Measurements from ENCODE around the gene FOXE3. TPM values are rescaled to one million over a fixed set of nuclear protein-coding genes. Genes with fewer than 3 reads are reported as not detected.

Gene FOXE3
- total RNA-seq, 1 experiment from 2014 or later: not detected

DNA sequence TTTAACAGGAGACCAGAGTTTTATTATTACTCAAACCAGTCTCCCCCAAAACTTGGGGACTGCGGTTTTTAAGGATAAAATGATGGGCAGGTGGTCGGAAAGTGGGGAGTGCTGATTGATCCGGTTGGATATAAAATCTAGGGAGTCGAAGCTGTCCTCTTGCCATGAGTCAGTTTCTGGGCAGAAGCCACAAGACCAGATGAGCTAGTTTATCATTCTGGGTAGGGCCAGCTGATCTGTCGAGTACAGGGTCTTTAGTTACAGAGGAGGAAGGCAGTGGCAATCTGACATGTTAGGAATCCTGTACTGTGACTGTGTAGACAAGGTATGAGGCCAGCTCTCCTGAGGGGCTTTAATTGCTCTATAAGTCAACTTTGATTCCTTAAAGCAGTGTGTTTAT lies 22.9 kb upstream of the FOXE3 start:
- no peaks in the 10 kb centered on the region for H3K9me3 ChIP-seq (replicated peaks)
- DNase-seq (ENCODE audit: low read depth in 1 of 2, low spot score in 2 of 2): peak in 1 of 2 experiments; percentile 8
- peaks cover 5% of the 10 kb centered on the region for H3K4me1 ChIP-seq (replicated peaks)
- H3K4me3 ChIP-seq: no peak overlapping the region
- H3K27me3 ChIP-seq (replicated peaks): no peaks in the 10 kb centered on the region
- H3K27ac ChIP-seq: no peak overlapping the region
- H3K36me3 ChIP-seq: peaks cover 3% of the 10 kb centered on the region; the same call in 1 of the 2 replicates

DNA sequence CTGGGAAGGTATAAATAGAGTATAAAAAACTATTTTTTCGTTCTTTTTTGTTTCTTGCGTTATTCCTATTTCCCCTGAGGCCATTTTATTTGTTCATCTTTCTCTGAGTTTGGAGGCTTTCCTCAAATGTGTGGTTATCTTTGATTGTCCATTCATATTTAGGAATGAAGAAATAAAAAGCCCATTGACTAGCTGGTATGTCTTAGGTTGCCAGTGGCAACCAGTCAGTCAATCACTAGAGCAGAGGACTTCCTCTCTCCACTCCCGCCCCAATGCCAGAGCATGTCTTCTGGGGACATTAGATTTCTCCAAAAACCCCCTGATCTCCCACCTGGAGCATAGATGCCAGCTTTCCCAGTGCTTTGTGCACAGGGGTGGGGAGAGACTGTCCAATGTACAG lies 20.7 kb upstream of the FOXE3 start:
- Histone ChIP-seq H3K27ac (no peak overlapping the region), H3K4me1 (replicated peaks) (no peaks in the 10 kb centered on the region), H3K9me3 (replicated peaks) (no peaks in the 10 kb centered on the region), H3K4me3 (no peak overlapping the region), H3K36me3 (peaks cover 15% of the 10 kb centered on the region), H3K27me3 (replicated peaks) (no peaks in the 10 kb centered on the region)
- DNase-seq (ENCODE audit: low read depth in 1 of 2, low spot score in 2 of 2): peak in 1 of 2 experiments; percentile 31

DNA sequence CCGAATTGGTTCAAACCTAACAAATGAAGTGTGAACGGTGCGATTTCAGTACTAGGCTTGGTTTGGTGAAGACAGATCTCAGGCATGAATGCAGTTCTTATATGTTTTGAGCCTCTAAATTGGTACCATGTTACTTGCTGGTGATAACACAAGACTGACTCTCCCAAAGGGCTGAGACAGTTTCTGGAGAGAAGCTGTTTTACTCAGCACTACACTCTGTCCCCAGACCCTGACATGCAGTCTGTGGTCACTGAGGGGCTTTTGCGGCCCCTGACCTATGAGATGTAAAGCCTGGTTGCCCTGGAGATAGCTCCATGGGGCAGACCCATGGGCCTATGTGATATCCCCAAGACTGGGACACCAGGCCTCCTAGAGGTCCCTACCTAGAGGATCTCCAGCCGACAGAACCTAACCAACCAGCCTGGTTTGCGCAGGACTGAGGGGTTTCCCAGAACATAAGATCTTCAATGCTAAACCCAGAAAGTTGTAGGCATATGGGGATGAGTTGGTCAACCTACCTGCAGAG lies 19.4 kb upstream of the FOXE3 start:
- no peaks in the 10 kb centered on the region for H3K27me3 ChIP-seq (replicated peaks)
- peak in 1 of 2 experiments; percentile 28 for DNase-seq (ENCODE audit: low read depth in 1 of 2, low spot score in 2 of 2)
- H3K36me3 ChIP-seq: peaks cover 19% of the 10 kb centered on the region
- H3K9me3 ChIP-seq (replicated peaks): no peaks in the 10 kb centered on the region
- H3K27ac ChIP-seq: no peak overlapping the region
- no peaks in the 10 kb centered on the region for H3K4me1 ChIP-seq (replicated peaks)
- no peak overlapping the region for H3K4me3 ChIP-seq

DNA sequence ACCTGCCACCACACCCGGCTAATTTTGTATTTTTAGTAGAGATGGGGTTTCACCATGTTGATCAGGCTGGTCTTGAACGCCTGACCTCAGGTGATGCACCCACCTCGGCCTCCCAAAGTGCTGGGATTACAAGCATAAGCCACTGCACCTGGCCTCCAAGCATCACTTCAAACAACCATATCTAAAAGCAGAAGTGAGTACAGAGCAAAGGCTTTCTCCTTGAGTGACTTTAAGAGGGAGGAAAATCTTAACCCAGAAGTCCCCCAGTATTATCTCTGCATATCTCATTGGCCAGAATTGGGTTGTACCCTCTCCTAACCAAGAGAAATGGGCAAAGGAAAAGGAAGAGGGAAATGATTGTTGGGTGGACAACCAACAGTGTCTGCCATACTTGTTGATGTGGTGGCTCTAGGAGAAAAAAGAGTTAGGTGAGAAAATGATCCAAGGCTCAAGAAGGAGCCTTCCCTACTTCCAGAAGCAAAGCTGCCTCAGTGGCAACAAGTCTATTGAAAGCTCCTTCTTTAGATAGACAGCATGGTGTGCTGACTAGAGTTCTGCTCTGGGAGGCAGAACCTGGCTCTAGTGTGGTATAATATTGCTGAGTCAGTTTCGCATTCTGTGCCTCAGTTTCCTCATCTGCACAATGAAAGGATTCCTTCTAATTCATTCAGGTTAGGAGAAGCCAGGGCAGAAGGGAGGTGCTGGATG lies 16.8 kb upstream of the FOXE3 start:
- no peak for DNase-seq (ENCODE audit: low read depth in 1 of 2, low spot score in 2 of 2)
- Histone ChIP-seq H3K27ac (no peak overlapping the region), H3K27me3 (replicated peaks) (no peaks in the 10 kb centered on the region), H3K9me3 (replicated peaks) (no peaks in the 10 kb centered on the region), H3K36me3 (peaks cover 38% of the 10 kb centered on the region), H3K4me3 (no peak overlapping the region), H3K4me1 (replicated peaks) (no peaks in the 10 kb centered on the region)

DNA sequence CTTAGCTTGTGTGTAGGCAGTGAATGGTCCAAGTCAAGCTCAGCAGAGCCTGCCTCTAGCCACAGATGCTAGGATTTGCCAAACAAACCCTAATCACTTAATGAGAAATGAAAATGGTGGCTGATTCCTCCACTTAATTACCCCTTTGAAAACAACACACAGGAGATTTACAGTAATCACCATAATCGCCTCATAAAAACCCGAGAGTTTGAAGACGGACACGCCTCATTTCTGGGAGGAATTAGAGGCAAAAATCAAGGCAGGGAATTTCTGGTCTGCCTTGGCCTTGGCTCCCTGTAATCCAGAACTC lies 16.3 kb upstream of the FOXE3 start:
- Histone ChIP-seq H3K27ac (no peak overlapping the region), H3K9me3 (replicated peaks) (no peaks in the 10 kb centered on the region), H3K4me1 (replicated peaks) (no peaks in the 10 kb centered on the region), H3K36me3 (peaks cover 40% of the 10 kb centered on the region), H3K4me3 (no peak overlapping the region), H3K27me3 (replicated peaks) (no peaks in the 10 kb centered on the region)
- no peak for DNase-seq (ENCODE audit: low read depth in 1 of 2, low spot score in 2 of 2)

DNA sequence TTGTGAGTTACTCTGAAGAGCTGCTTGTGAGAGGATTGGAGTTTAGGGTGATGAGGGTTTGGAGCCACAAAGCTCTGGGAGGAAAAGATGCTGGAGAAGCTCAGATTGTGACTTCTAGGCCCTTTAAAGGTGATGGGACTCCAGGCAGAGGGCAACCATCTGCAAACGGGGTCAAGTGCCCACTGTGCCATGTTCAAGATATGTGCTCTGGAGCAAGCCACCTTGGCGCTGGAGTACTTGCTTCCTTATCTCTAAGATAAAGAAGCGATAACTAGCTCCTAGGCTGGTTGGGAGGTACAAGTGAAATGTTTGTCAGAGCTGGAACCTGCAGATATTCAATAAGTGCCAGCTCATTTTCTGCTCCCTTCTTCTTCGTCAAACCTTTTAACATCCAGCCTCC lies 14.3 kb upstream of the FOXE3 start:
- H3K4me3 ChIP-seq: no peak overlapping the region

DNA sequence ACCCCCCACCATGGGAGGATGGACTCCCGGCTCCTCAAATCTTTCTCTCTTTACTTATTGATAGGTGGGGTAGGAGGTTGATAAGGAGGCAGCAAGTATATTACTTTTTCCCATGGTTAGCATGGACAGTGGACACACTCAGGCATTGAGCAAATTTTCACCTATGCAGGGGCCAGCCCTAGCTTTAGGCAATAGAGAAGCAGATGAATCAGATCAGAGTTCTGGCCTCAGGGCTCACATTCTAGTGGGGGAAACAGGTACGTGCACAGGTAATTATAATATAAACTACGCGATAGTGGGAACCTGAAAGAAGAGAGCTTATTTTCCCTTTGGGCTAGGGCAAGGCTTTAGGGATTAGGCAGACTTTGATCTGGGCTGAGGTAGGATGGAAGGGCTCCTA lies 13.5 kb upstream of the FOXE3 start:
- Histone ChIP-seq H3K9me3 (replicated peaks) (no peaks in the 10 kb centered on the region), H3K27ac (no peak overlapping the region), H3K4me1 (replicated peaks) (peaks cover 12% of the 10 kb centered on the region), H3K27me3 (replicated peaks) (no peaks in the 10 kb centered on the region), H3K4me3 (no peak overlapping the region), H3K36me3 (peaks cover 52% of the 10 kb centered on the region)
- DNase-seq (ENCODE audit: low read depth in 1 of 2, low spot score in 2 of 2): no peak

More for the DNA sequence above, 14.3 kb upstream of the FOXE3 start:
- H3K4me1 ChIP-seq (replicated peaks): peaks cover 4% of the 10 kb centered on the region
- no peaks in the 10 kb centered on the region for H3K27me3 ChIP-seq (replicated peaks)
- no peak overlapping the region for H3K27ac ChIP-seq
- no peak for DNase-seq (ENCODE audit: low read depth in 1 of 2, low spot score in 2 of 2)
- no peaks in the 10 kb centered on the region for H3K9me3 ChIP-seq (replicated peaks)
- peaks cover 51% of the 10 kb centered on the region for H3K36me3 ChIP-seq

DNA sequence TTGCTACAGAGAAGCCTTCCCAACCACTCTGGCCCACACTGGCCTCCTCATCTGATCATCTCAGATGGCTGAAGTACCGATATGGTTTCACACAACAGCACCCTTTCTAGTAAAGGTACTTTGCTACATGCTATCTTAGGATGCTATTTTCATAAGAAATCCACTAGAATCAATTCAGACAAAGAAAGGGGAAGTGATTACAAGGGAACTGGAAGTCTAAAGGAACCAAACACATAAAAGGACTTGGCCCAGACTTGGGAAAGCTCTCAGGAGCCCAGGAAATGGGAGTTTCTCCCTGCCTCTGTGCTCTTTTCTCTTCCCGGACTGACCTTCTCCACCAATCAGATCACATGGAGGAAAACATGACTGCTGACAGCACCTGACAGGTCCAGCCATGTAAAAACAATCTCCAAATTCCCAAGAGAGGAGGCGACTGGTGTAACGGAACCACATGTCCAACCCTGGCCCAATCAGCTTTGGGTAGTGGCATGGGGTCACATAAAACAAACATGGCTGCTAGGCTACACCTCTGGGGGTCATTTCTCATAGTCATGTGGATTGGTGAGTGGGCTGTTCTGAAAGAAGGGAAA lies 12.7 kb upstream of the FOXE3 start:
- Histone ChIP-seq H3K4me3 (no peak overlapping the region), H3K4me1 (replicated peaks) (peaks cover 21% of the 10 kb centered on the region), H3K9me3 (replicated peaks) (no peaks in the 10 kb centered on the region), H3K27me3 (replicated peaks) (no peaks in the 10 kb centered on the region), H3K36me3 (peaks cover 56% of the 10 kb centered on the region), H3K27ac (no peak overlapping the region)
- DNase-seq (ENCODE audit: low read depth in 1 of 2, low spot score in 2 of 2): no peak

DNA sequence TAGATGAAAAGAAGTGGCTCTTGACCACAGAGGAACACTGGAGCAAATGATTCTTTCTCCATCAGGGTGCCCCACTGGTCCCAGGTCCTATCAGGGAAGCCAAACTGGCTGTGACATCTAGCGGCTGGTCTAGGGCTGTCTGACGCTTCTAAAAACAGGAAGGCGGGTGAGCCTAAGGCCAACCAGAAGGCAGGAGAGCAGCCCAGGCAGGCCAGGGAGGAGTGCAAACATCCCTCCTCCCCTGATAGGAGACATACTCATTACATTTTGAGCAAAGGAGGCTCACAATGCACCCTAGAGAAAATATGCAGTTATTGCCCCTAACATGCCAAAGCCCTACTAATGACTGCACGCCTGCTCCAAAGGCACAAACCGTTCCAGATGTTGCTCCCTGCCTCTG lies 10.4 kb upstream of the FOXE3 start:
- no peaks in the 10 kb centered on the region for H3K9me3 ChIP-seq (replicated peaks)
- no peak overlapping the region for H3K27ac ChIP-seq
- H3K27me3 ChIP-seq (replicated peaks): no peaks in the 10 kb centered on the region
- H3K4me3 ChIP-seq: no peak overlapping the region
- peaks cover 44% of the 10 kb centered on the region for H3K4me1 ChIP-seq (replicated peaks)
- DNase-seq (ENCODE audit: low read depth in 1 of 2, low spot score in 2 of 2): no peak
- peaks cover 56% of the 10 kb centered on the region for H3K36me3 ChIP-seq

DNA sequence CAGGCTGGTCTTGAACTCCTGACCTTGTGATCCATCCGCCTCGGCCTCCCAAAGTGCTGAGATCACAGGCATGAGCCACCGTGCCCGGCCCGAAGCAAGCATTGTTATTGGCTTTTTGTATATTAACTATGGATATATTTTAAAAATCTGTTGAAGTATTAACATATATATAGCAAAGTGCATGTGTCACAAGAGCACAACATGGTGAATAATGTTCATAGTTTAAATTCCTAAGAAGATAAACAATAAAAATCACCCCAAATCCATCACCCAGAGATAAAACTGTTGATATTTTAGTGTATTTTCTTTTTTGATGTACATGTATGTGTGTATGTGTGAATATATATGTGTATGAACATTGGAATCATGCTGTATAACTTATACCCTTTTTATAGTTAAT lies 9.1 kb upstream of the FOXE3 start:
- no peak for DNase-seq (ENCODE audit: low read depth in 1 of 2, low spot score in 2 of 2)
- peak overlapping the region; percentile 59; the same call in 1 of the 2 replicates for H3K27ac ChIP-seq
- H3K27me3 ChIP-seq (replicated peaks): no peaks in the 10 kb centered on the region
- peaks cover 56% of the 10 kb centered on the region for H3K4me1 ChIP-seq (replicated peaks)
- H3K36me3 ChIP-seq: peaks cover 55% of the 10 kb centered on the region
- H3K9me3 ChIP-seq (replicated peaks): no peaks in the 10 kb centered on the region
- H3K4me3 ChIP-seq: no peak overlapping the region

DNA sequence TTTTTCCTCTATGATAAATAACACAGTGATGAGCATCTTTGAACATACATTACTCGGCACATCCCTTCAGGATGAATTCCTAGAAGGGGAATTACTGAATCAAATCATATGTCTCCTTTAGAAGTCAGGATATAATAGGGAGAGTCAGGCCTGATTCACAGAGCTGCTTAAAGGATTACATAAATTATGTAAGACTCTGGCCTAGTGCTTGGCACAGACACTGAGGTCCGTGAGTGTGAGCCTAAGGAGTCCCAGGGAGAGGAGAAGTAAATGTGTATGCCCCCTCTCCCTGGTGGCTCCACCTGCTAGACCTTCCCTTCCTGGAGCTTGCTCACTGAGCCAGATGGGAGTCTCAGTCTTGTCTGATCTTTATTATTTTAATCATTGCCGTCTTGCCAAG lies 8.6 kb upstream of the FOXE3 start:
- H3K9me3 ChIP-seq (replicated peaks): no peaks in the 10 kb centered on the region
- H3K4me1 ChIP-seq (replicated peaks): peaks cover 61% of the 10 kb centered on the region
- peaks cover 54% of the 10 kb centered on the region for H3K36me3 ChIP-seq
- H3K27ac ChIP-seq: peak overlapping the region; percentile 59; the same call in 1 of the 2 replicates
- H3K4me3 ChIP-seq: no peak overlapping the region
- DNase-seq (ENCODE audit: low read depth in 1 of 2, low spot score in 2 of 2): no peak
- H3K27me3 ChIP-seq (replicated peaks): no peaks in the 10 kb centered on the region

DNA sequence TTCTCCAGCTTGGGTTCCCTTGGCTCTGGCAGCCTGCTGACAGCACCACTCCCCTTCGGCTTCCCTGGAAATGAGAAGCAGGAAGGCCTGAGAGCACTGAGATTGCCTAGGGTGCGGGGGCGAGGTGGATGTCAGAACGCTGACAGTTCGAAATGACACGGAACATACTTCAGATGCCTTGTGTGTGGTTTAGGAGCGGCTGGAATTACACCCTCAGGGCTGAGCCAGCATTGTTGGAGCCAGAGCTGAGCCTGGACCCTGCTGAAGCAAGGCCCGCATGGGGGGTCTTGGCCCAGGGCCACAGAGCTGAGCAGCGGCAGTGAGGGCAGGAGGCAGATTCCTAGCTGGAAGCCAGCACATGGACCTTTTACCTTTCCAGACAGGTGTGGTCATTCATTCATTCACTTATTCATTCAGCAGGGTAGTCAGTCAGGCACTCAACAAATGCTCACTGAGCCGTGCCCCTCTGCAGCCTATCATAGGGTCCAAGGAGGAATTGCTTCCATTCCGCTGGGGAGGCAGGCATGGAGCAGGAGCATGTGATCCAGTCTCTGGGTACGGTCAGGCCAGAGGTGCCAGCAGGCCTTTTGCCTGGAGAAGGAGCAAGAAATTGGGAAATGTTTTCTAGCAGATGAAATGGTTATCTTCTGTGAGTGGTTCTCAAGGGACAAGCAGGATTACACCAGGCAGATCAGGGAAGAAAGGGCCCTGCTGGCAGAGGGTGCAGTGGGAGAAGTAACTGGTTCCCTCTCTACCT lies 6.6 kb upstream of the FOXE3 start:
- H3K36me3 ChIP-seq: peaks cover 51% of the 10 kb centered on the region
- H3K4me3 ChIP-seq: no peak overlapping the region
- peak; percentile 93 to 98 for DNase-seq (ENCODE audit: low read depth in 1 of 2, low spot score in 2 of 2)
- H3K9me3 ChIP-seq (replicated peaks): no peaks in the 10 kb centered on the region
- peak overlapping the region; percentile 59 for H3K27ac ChIP-seq
- no peaks in the 10 kb centered on the region for H3K27me3 ChIP-seq (replicated peaks)
- peaks cover 65% of the 10 kb centered on the region for H3K4me1 ChIP-seq (replicated peaks)

DNA sequence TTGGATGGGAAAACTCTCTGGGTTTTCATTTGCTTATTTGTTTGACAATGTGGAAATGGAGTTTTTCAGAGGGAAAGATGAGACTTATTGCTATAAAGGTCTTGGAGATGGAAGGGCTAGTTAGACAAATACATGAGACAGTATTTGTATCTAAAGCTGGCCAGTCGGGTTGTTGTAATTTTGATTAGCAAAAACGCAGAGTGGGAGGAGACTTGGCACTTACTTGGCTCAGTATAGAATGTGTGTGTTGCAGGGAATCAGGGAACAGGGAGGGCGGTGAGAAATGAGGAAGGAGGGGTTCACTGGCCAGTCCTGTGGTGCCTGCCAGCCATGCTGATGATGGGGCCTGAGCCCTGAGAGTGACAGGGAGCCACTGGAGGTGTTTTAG lies 6.0 kb upstream of the FOXE3 start:
- H3K27ac ChIP-seq: peak overlapping the region; percentile 37
- no peak overlapping the region for H3K4me3 ChIP-seq
- DNase-seq (ENCODE audit: low read depth in 1 of 2, low spot score in 2 of 2): no peak
- peaks cover 65% of the 10 kb centered on the region for H3K4me1 ChIP-seq (replicated peaks)
- H3K9me3 ChIP-seq (replicated peaks): no peaks in the 10 kb centered on the region
- H3K27me3 ChIP-seq (replicated peaks): no peaks in the 10 kb centered on the region
- peaks cover 51% of the 10 kb centered on the region for H3K36me3 ChIP-seq

DNA sequence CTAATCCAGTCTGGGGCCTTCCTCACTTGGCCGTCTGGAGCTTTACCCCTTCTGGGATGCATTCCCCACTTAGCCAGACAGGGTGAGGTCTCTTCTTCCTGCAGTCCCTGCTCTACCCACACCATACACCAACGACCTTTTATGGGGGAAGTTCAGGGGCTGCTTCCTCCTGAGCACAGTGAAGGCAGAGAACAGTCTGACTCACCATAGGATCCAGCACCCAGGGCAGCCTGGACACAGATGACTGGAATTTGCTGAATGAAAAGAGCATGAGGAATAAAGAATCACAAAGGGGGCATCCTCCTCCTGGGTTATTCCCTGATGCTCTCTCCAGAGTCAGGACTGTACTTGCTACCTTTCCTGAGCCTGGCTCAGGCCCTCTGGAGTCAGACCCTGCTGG lies 4.6 kb upstream of the FOXE3 start:
- peak; percentile 73 to 75 for DNase-seq (ENCODE audit: low read depth in 1 of 2, low spot score in 2 of 2)
- Histone ChIP-seq H3K9me3 (replicated peaks) (no peaks in the 10 kb centered on the region), H3K4me3 (no peak overlapping the region), H3K36me3 (peaks cover 47% of the 10 kb centered on the region), H3K27ac (peak overlapping the region; percentile 37), H3K27me3 (replicated peaks) (no peaks in the 10 kb centered on the region), H3K4me1 (replicated peaks) (peaks cover 64% of the 10 kb centered on the region)
